ENCODE results near the gene TMEM9.

- TF ChIP-seq POLR2AphosphoS5 (IDR thresholded peaks at IDR 0.05; ENCODE audit: low read depth, low read length) (no peak), POLR2A (IDR thresholded peaks at IDR 0.05; ENCODE audit: low read depth, low read length) (no peak)
These were observed 30.4 kb downstream of the TMEM9 start for GRCh38 chr1:201123866-201124265.
